Karpas-422 (cell line): ENCODE measurements around the gene NOP53. TPM values are rescaled to one million over a fixed set of nuclear protein-coding genes. Genes with fewer than 3 reads are reported as not detected.

ENCODE experiments used
- DNase-seq: peaks from one replicate; pipeline ENCODE4 v3.0.0-alpha.2; 2015
- H2AFZ ChIP-seq: fragments of 200-600 bp; sonication (generic); 2 replicates; pipeline ENCODE4 v1.6.1; 2014; ENCODE audit warnings: antibody characterized with exemption, low read length, mixed read lengths
- H3K27ac ChIP-seq: fragments of 200-600 bp; sonication (generic); 2 replicates; pipeline ENCODE4 v1.5.1; 2014; ENCODE audit warnings: mild to moderate bottlenecking, low read length, moderate library complexity
- H3K27me3 ChIP-seq: fragments of 200-600 bp; sonication (generic); 2 replicates; pipeline ENCODE4 v1.6.1; 2014; ENCODE audit warnings: low read length, mixed read lengths
- H3K36me3 ChIP-seq: fragments of 200-600 bp; sonication (generic); 2 replicates; pipeline ENCODE4 v1.6.1; 2014; ENCODE audit warnings: low read length, mixed read lengths; ENCODE audit not compliant: insufficient read depth
- H3K4me1 ChIP-seq: fragments of 200-600 bp; sonication (generic); 2 replicates; pipeline ENCODE4 v1.6.1; 2014; ENCODE audit warnings: mild to moderate bottlenecking, low read length, mixed read lengths
- H3K4me2 ChIP-seq: fragments of 200-600 bp; sonication (generic); 2 replicates; pipeline ENCODE4 v1.6.1; 2014; ENCODE audit warnings: low read length, low read depth, mild to moderate bottlenecking; ENCODE audit not compliant: poor library complexity, severe bottlenecking
- H3K4me3 ChIP-seq: fragments of 200-600 bp; sonication (generic); 2 replicates; pipeline ENCODE4 v1.5.1; 2014; ENCODE audit warnings: mild to moderate bottlenecking, antibody characterized with exemption, low read length, mixed read lengths
- H3K79me2 ChIP-seq: fragments of 200-600 bp; sonication (generic); 2 replicates; pipeline ENCODE4 v1.6.1; 2014; ENCODE audit warnings: mild to moderate bottlenecking, low read length, mixed read lengths
- H3K9ac ChIP-seq: fragments of 200-600 bp; sonication (generic); 2 replicates; pipeline ENCODE4 v1.6.0; 2014; ENCODE audit warnings: low read length
- H3K9me2 ChIP-seq: fragments of 200-600 bp; sonication (generic), shearing (Covaris generic); replicated peaks from 2 replicates; pipeline ENCODE4 v1.6.0; 2014; ENCODE audit warnings: mild to moderate bottlenecking, low read length, moderate library complexity; ENCODE audit not compliant: insufficient read depth
- H3K9me3 ChIP-seq: fragments of 300-700, 200-600 bp; sonication (generic); 2 replicates; pipeline ENCODE4 v1.6.1; 2014; ENCODE audit warnings: low read length, mixed read lengths
- H4K20me1 ChIP-seq: fragments of 200-600 bp; sonication (generic); 2 replicates; pipeline ENCODE4 v1.6.1; 2014; ENCODE audit warnings: mild to moderate bottlenecking, antibody characterized with exemption, low read length, low read depth; ENCODE audit not compliant: insufficient read depth
- total RNA-seq: library from RNA; depleted of rRNA; stranded (reverse); fragments of >200 nt; shearing (Covaris generic); gene quantifications from 2 replicates; pipeline ENCODE4 v1.2.3, GENCODE V29; 2014; ENCODE audit warnings: low replicate concordance

The NOP53 gene
- total RNA-seq, 1 experiment from 2014 or later, result 145 TPM

GRCh38 chr19:47702671-47703070 lies 42.7 kb upstream of the NOP53 start:
- Histone ChIP-seq H3K9me3 (no peaks in the 10 kb centered on the region), H2AFZ (no peak overlapping the region), H3K4me3 (no peak overlapping the region), H4K20me1 (no peaks in the 10 kb centered on the region), H3K4me2 (no peak overlapping the region), H3K79me2 (no peaks in the 10 kb centered on the region), H3K27ac (no peak overlapping the region), H3K4me1 (no peaks in the 10 kb centered on the region), H3K27me3 (no peaks in the 10 kb centered on the region), H3K36me3 (no peaks in the 10 kb centered on the region), H3K9ac (no peak overlapping the region), H3K9me2 (no peaks in the 10 kb centered on the region)
- no peak for DNase-seq

- no peak for DNase-seq
- Histone ChIP-seq H2AFZ (no peak overlapping the region), H3K9me2 (no peaks in the 10 kb centered on the region), H3K9me3 (no peaks in the 10 kb centered on the region), H3K4me3 (no peak overlapping the region), H3K4me1 (no peaks in the 10 kb centered on the region), H3K27ac (no peak overlapping the region), H4K20me1 (no peaks in the 10 kb centered on the region), H3K9ac (no peak overlapping the region), H3K79me2 (no peaks in the 10 kb centered on the region), H3K36me3 (no peaks in the 10 kb centered on the region), H3K27me3 (no peaks in the 10 kb centered on the region), H3K4me2 (no peak overlapping the region)
These were observed 42.0 kb upstream of the NOP53 start for GRCh38 chr19:47703301-47703700.

GRCh38 chr19:47704024-47704423 lies 41.3 kb upstream of the NOP53 start:
- Histone ChIP-seq H3K79me2 (no peaks in the 10 kb centered on the region), H3K9me3 (no peaks in the 10 kb centered on the region), H3K27ac (no peak overlapping the region), H2AFZ (no peak overlapping the region), H3K4me2 (no peak overlapping the region), H3K4me3 (no peak overlapping the region), H3K36me3 (no peaks in the 10 kb centered on the region), H3K4me1 (no peaks in the 10 kb centered on the region), H3K27me3 (no peaks in the 10 kb centered on the region), H3K9me2 (no peaks in the 10 kb centered on the region), H3K9ac (no peak overlapping the region), H4K20me1 (no peaks in the 10 kb centered on the region)
- no peak for DNase-seq

GRCh38 chr19:47704656-47705055 lies 40.7 kb upstream of the NOP53 start:
- no peaks in the 10 kb centered on the region for H3K9me2 ChIP-seq
- H3K27me3 ChIP-seq, result no peaks in the 10 kb centered on the region
- H3K4me1 ChIP-seq, result no peaks in the 10 kb centered on the region
- H2AFZ ChIP-seq, result no peak overlapping the region
- H3K4me3 ChIP-seq, result no peak overlapping the region
- H4K20me1 ChIP-seq, result no peaks in the 10 kb centered on the region
- H3K36me3 ChIP-seq, result no peaks in the 10 kb centered on the region
- no peaks in the 10 kb centered on the region for H3K79me2 ChIP-seq
- no peak overlapping the region for H3K27ac ChIP-seq
- no peak overlapping the region for H3K9ac ChIP-seq
- no peak for DNase-seq
- H3K4me2 ChIP-seq, result no peak overlapping the region
- H3K9me3 ChIP-seq, result no peaks in the 10 kb centered on the region

GRCh38 chr19:47707135-47707925 lies 38.0 kb upstream of the NOP53 start:
- peak; percentile 94 for DNase-seq
- H3K4me1 ChIP-seq, result no peaks in the 10 kb centered on the region
- H3K36me3 ChIP-seq, result no peaks in the 10 kb centered on the region
- H3K4me2 ChIP-seq, result no peak overlapping the region
- H4K20me1 ChIP-seq, result no peaks in the 10 kb centered on the region
- H3K9ac ChIP-seq, result no peak overlapping the region
- no peaks in the 10 kb centered on the region for H3K9me2 ChIP-seq
- H3K9me3 ChIP-seq, result no peaks in the 10 kb centered on the region
- no peaks in the 10 kb centered on the region for H3K79me2 ChIP-seq
- no peaks in the 10 kb centered on the region for H3K27me3 ChIP-seq
- no peak overlapping the region for H3K4me3 ChIP-seq
- H2AFZ ChIP-seq, result no peak overlapping the region
- H3K27ac ChIP-seq, result no peak overlapping the region

GRCh38 chr19:47711652-47712242 lies 33.6 kb upstream of the NOP53 start:
- Histone ChIP-seq H3K9ac (no peak overlapping the region), H3K79me2 (no peaks in the 10 kb centered on the region), H3K4me3 (no peak overlapping the region), H3K27ac (no peak overlapping the region), H3K9me2 (no peaks in the 10 kb centered on the region), H3K4me1 (no peaks in the 10 kb centered on the region), H2AFZ (no peak overlapping the region), H3K36me3 (no peaks in the 10 kb centered on the region), H3K27me3 (no peaks in the 10 kb centered on the region), H3K9me3 (no peaks in the 10 kb centered on the region), H3K4me2 (no peak overlapping the region), H4K20me1 (no peaks in the 10 kb centered on the region)
- DNase-seq, result no peak

GRCh38 chr19:47713046-47714021 lies 32.0 kb upstream of the NOP53 start, which contains the start of gene EHD2:
Gene EHD2 (plus strand): TSS chr19:47713422. CDS start chr19:47716613, 3,191 bp downstream.
- no peak within 1 kb of the TSS for H3K4me2 ChIP-seq
- no peaks in the 10 kb centered on the region for H3K79me2 ChIP-seq
- H3K9me2 ChIP-seq, result no peaks in the 10 kb centered on the region
- no peak within 1 kb of the TSS for H3K27ac ChIP-seq
- peak; percentile 64 for DNase-seq
- no peaks in the 10 kb centered on the region for H3K36me3 ChIP-seq
- no peaks in the 10 kb centered on the region for H4K20me1 ChIP-seq
- H3K4me3 ChIP-seq, result no peak within 1 kb of the TSS
- H2AFZ ChIP-seq, result no peak within 1 kb of the TSS
- no peaks in the 10 kb centered on the region for H3K9me3 ChIP-seq
- no peaks in the 10 kb centered on the region for H3K4me1 ChIP-seq
- no peaks in the 10 kb centered on the region for H3K27me3 ChIP-seq
- no peak within 1 kb of the TSS for H3K9ac ChIP-seq

- no peaks in the 10 kb centered on the region for H3K36me3 ChIP-seq
- H3K4me2 ChIP-seq, result no peak overlapping the region
- H3K4me3 ChIP-seq, result no peak overlapping the region
- H3K4me1 ChIP-seq, result no peaks in the 10 kb centered on the region
- H4K20me1 ChIP-seq, result no peaks in the 10 kb centered on the region
- no peaks in the 10 kb centered on the region for H3K9me3 ChIP-seq
- no peak for DNase-seq
- no peak overlapping the region for H3K27ac ChIP-seq
- no peak overlapping the region for H3K9ac ChIP-seq
- no peaks in the 10 kb centered on the region for H3K27me3 ChIP-seq
- no peaks in the 10 kb centered on the region for H3K79me2 ChIP-seq
- no peak overlapping the region for H2AFZ ChIP-seq
- H3K9me2 ChIP-seq, result no peaks in the 10 kb centered on the region
These were observed 31.0 kb upstream of the NOP53 start for GRCh38 chr19:47714339-47714738.
